T-helper 2 cell treated with Interferon-gamma antibody and Interleukin-4, amounts not matched to agents 5 μg/mL and 100 μg/mL, for 36 hours (primary cell): ENCODE data around the gene SALL2.

Experiments
- DNase-seq: peaks from one replicate; pipeline ENCODE4 v3.0.0; 2021; ENCODE audit warnings: low spot score
- H3K27ac Mint-ChIP-seq: one replicate; pipeline ENCODE4 v1.8.0; 2021; ENCODE audit warnings: mild to moderate bottlenecking, mixed read lengths
- H3K27me3 Mint-ChIP-seq: one replicate; pipeline ENCODE4 v1.8.0; 2021; ENCODE audit warnings: low read depth, mixed read lengths
- H3K36me3 Mint-ChIP-seq: one replicate; pipeline ENCODE4 v1.8.0; 2021; ENCODE audit warnings: low read depth, mixed read lengths
- H3K4me1 Mint-ChIP-seq: one replicate; pipeline ENCODE4 v1.8.0; 2021; ENCODE audit warnings: low read depth, mixed read lengths
- H3K4me3 Mint-ChIP-seq: one replicate; pipeline ENCODE4 v1.8.0; 2022; ENCODE audit warnings: mild to moderate bottlenecking, moderate library complexity, mixed read lengths
- H3K9me3 Mint-ChIP-seq: one replicate; pipeline ENCODE4 v1.8.0; 2021; ENCODE audit warnings: mixed read lengths

Gene SALL2

GRCh38 chr14:21518725-21519124, 7.4 kb downstream of the SALL2 start:
- no peaks in the 10 kb centered on the region for H3K9me3 Mint-ChIP-seq
- H3K4me3 Mint-ChIP-seq: no peak overlapping the region
- H3K27me3 Mint-ChIP-seq: peaks cover 5% of the 10 kb centered on the region
- no peak overlapping the region for H3K27ac Mint-ChIP-seq
- peaks cover 1% of the 10 kb centered on the region for H3K4me1 Mint-ChIP-seq
- no peaks in the 10 kb centered on the region for H3K36me3 Mint-ChIP-seq
- no peak for DNase-seq

GRCh38 chr14:21514341-21514740, 11.8 kb downstream of the SALL2 start:
- no peak overlapping the region for H3K4me3 Mint-ChIP-seq
- peaks cover 14% of the 10 kb centered on the region for H3K4me1 Mint-ChIP-seq
- peaks cover 15% of the 10 kb centered on the region for H3K36me3 Mint-ChIP-seq
- DNase-seq: no peak
- H3K9me3 Mint-ChIP-seq: peaks cover 5% of the 10 kb centered on the region
- peaks cover 8% of the 10 kb centered on the region for H3K27me3 Mint-ChIP-seq
- H3K27ac Mint-ChIP-seq: no peak overlapping the region

- peaks cover 20% of the 10 kb centered on the region for H3K4me1 Mint-ChIP-seq
- H3K9me3 Mint-ChIP-seq: peaks cover 5% of the 10 kb centered on the region
- peaks cover 32% of the 10 kb centered on the region for H3K36me3 Mint-ChIP-seq
- H3K4me3 Mint-ChIP-seq: peak within 1 kb of the TSS; percentile 99
- H3K27me3 Mint-ChIP-seq: peaks cover 3% of the 10 kb centered on the region
- DNase-seq: peak; percentile 93
- peak within 1 kb of the TSS; percentile 98 for H3K27ac Mint-ChIP-seq
Measured at GRCh38 chr14:21510735-21511657, 15.2 kb downstream of the SALL2 start, which contains the start of gene METTL3. Gene METTL3, minus strand, starts transcription at chr14:21511340. Its CDS starts 117 bp downstream, at chr14:21511223.

GRCh38 chr14:21509432-21510143, 16.6 kb downstream of the SALL2 start:
- peaks cover 38% of the 10 kb centered on the region for H3K36me3 Mint-ChIP-seq
- peak overlapping the region; percentile 99 for H3K4me3 Mint-ChIP-seq
- peak overlapping the region; percentile 98 for H3K27ac Mint-ChIP-seq
- peaks cover 3% of the 10 kb centered on the region for H3K27me3 Mint-ChIP-seq
- DNase-seq: no peak
- H3K9me3 Mint-ChIP-seq: peaks cover 5% of the 10 kb centered on the region
- H3K4me1 Mint-ChIP-seq: peaks cover 28% of the 10 kb centered on the region

- Mint-ChIP-seq H3K9me3 (no peaks in the 10 kb centered on the region), H3K4me1 (peaks cover 24% of the 10 kb centered on the region), H3K27ac (no peak overlapping the region), H3K36me3 (peaks cover 53% of the 10 kb centered on the region), H3K27me3 (no peaks in the 10 kb centered on the region), H3K4me3 (no peak overlapping the region)
- no peak for DNase-seq
Measured at GRCh38 chr14:21506557-21506956, 19.6 kb downstream of the SALL2 start.

- Mint-ChIP-seq H3K27me3 (no peaks in the 10 kb centered on the region), H3K27ac (peak overlapping the region; percentile 59), H3K36me3 (peaks cover 54% of the 10 kb centered on the region), H3K4me1 (peaks cover 20% of the 10 kb centered on the region), H3K4me3 (peak overlapping the region; percentile 57), H3K9me3 (no peaks in the 10 kb centered on the region)
- peak; percentile 28 for DNase-seq
Measured at GRCh38 chr14:21505012-21505553, 21.1 kb downstream of the SALL2 start.

GRCh38 chr14:21503376-21503775, 22.8 kb downstream of the SALL2 start:
- Mint-ChIP-seq H3K4me1 (peaks cover 27% of the 10 kb centered on the region), H3K27ac (no peak overlapping the region), H3K36me3 (peaks cover 63% of the 10 kb centered on the region), H3K9me3 (no peaks in the 10 kb centered on the region), H3K4me3 (no peak overlapping the region), H3K27me3 (no peaks in the 10 kb centered on the region)
- DNase-seq: no peak

- no peaks in the 10 kb centered on the region for H3K9me3 Mint-ChIP-seq
- no peak overlapping the region for H3K27ac Mint-ChIP-seq
- peaks cover 23% of the 10 kb centered on the region for H3K4me1 Mint-ChIP-seq
- H3K36me3 Mint-ChIP-seq: peaks cover 58% of the 10 kb centered on the region
- no peak for DNase-seq
- H3K27me3 Mint-ChIP-seq: no peaks in the 10 kb centered on the region
- H3K4me3 Mint-ChIP-seq: no peak overlapping the region
Measured at GRCh38 chr14:21501568-21501967, 24.6 kb downstream of the SALL2 start.

GRCh38 chr14:21498540-21499526, 27.3 kb downstream of the SALL2 start:
- Mint-ChIP-seq H3K27me3 (no peaks in the 10 kb centered on the region), H3K27ac (peak overlapping the region; percentile 13), H3K4me1 (peaks cover 15% of the 10 kb centered on the region), H3K9me3 (no peaks in the 10 kb centered on the region), H3K4me3 (no peak overlapping the region), H3K36me3 (peaks cover 67% of the 10 kb centered on the region)
- no peak for DNase-seq

GRCh38 chr14:21496453-21496852, 29.7 kb downstream of the SALL2 start:
- peaks cover 15% of the 10 kb centered on the region for H3K4me1 Mint-ChIP-seq
- no peak overlapping the region for H3K4me3 Mint-ChIP-seq
- no peaks in the 10 kb centered on the region for H3K9me3 Mint-ChIP-seq
- peaks cover 64% of the 10 kb centered on the region for H3K36me3 Mint-ChIP-seq
- H3K27ac Mint-ChIP-seq: no peak overlapping the region
- H3K27me3 Mint-ChIP-seq: no peaks in the 10 kb centered on the region
- no peak for DNase-seq

GRCh38 chr14:21494902-21495762, 31.0 kb downstream of the SALL2 start:
- DNase-seq: no peak
- Mint-ChIP-seq H3K4me3 (no peak overlapping the region), H3K36me3 (peaks cover 62% of the 10 kb centered on the region), H3K27me3 (no peaks in the 10 kb centered on the region), H3K4me1 (peaks cover 15% of the 10 kb centered on the region), H3K27ac (no peak overlapping the region), H3K9me3 (no peaks in the 10 kb centered on the region)

- peaks cover 3% of the 10 kb centered on the region for H3K4me1 Mint-ChIP-seq
- no peak overlapping the region for H3K27ac Mint-ChIP-seq
- no peak for DNase-seq
- H3K36me3 Mint-ChIP-seq: peaks cover 24% of the 10 kb centered on the region
- H3K9me3 Mint-ChIP-seq: no peaks in the 10 kb centered on the region
- H3K27me3 Mint-ChIP-seq: no peaks in the 10 kb centered on the region
- no peak overlapping the region for H3K4me3 Mint-ChIP-seq
Measured at GRCh38 chr14:21486640-21487087, 39.5 kb downstream of the SALL2 start.
